Neural cell (in vitro differentiated cells): Measurements from ENCODE around the gene MTX1. TPM values are rescaled to one million over a fixed set of nuclear protein-coding genes. Genes with fewer than 3 reads are reported as not detected.
A peak's percentile ranks its signal among the peaks of the same experiment; 100 is the strongest.

Experiments
- H2AFZ ChIP-seq: fragments of 200-600, 300-800 bp; sonication (generic), shearing (Covaris generic); 2 replicates; pipeline ENCODE4 v1.6.0; 2014; ENCODE audit warnings: low read depth, mild to moderate bottlenecking, antibody characterized with exemption, low read length, moderate library complexity
- H3F3A ChIP-seq: fragments of 200-600 bp; shearing (Covaris generic); 2 replicates; pipeline ENCODE4 v1.6.1; 2016; ENCODE audit warnings: mild to moderate bottlenecking, moderate library complexity, mixed read lengths, antibody characterized with exemption, low read length; ENCODE audit not compliant: insufficient read depth, poor library complexity, severe bottlenecking
- H3K27ac ChIP-seq: fragments of 200-600, 300-800 bp; sonication (generic), shearing (Covaris generic); 2 replicates; pipeline ENCODE4 v1.5.1; 2014; ENCODE audit warnings: mild to moderate bottlenecking, low read length, moderate library complexity
- H3K27me3 ChIP-seq: fragments of 300-800, 200-600 bp; sonication (generic), shearing (Covaris generic); 2 replicates; pipeline ENCODE4 v1.6.0; 2014; ENCODE audit warnings: mild to moderate bottlenecking, low read depth, low read length, moderate library complexity; ENCODE audit not compliant: insufficient read depth
- H3K36me3 ChIP-seq: fragments of 300-800, 200-600 bp; sonication (generic), shearing (Covaris generic); 2 replicates; pipeline ENCODE4 v1.5.1; 2014; ENCODE audit warnings: mild to moderate bottlenecking, antibody characterized with exemption, low read length, moderate library complexity; ENCODE audit not compliant: insufficient read depth
- H3K4me2 ChIP-seq: fragments of 300-800, 200-600 bp; sonication (generic), shearing (Covaris generic); 2 replicates; pipeline ENCODE4 v1.6.0; 2014; ENCODE audit warnings: mild to moderate bottlenecking, low read length
- H3K4me3 ChIP-seq: fragments of 300-800, 200-600 bp; sonication (generic), shearing (Covaris generic); 2 replicates; pipeline ENCODE4 v1.5.1; 2014; ENCODE audit warnings: mild to moderate bottlenecking, low read length, moderate library complexity
- H3K79me2 ChIP-seq: fragments of 200-600 bp; shearing (Covaris generic); replicated peaks from 2 replicates; pipeline ENCODE4 v1.6.0; 2014; ENCODE audit warnings: mild to moderate bottlenecking, low read length, moderate library complexity; ENCODE audit not compliant: insufficient read depth
- H3K9ac ChIP-seq: fragments of 300-800, 200-600 bp; sonication (generic), shearing (Covaris generic); 2 replicates; pipeline ENCODE4 v1.6.1; 2016; ENCODE audit warnings: mild to moderate bottlenecking, low read length, mixed read lengths
- H3K9me2 ChIP-seq: fragments of 200-600 bp; shearing (Covaris generic); 2 replicates; pipeline ENCODE4 v1.6.1; 2016; ENCODE audit warnings: mild to moderate bottlenecking, low read length, mixed read lengths; ENCODE audit not compliant: insufficient read depth
- H3K9me3 ChIP-seq: fragments of 200-600, 300-800 bp; sonication (generic), shearing (Covaris generic); 2 replicates; pipeline ENCODE4 v1.6.1; 2016; ENCODE audit warnings: mild to moderate bottlenecking, mixed run types, low read length, moderate library complexity, mixed read lengths
- H4K20me1 ChIP-seq: fragments of 200-600 bp; shearing (Covaris generic); 2 replicates; pipeline ENCODE4 v1.6.1; 2016; ENCODE audit warnings: mild to moderate bottlenecking, mixed run types; ENCODE audit not compliant: insufficient read depth
- EP300 ChIP-seq: fragments of 450-650 bp; conservative IDR thresholded peaks from 2 replicates; pipeline ENCODE4 v1.6.1; 2014; ENCODE audit warnings: antibody characterized with exemption, mild to moderate bottlenecking, moderate library complexity; ENCODE audit not compliant: poor library complexity, severe bottlenecking
- EZH2 ChIP-seq: fragments of 200-600, 300-800 bp; shearing (Covaris generic), sonication (generic); IDR thresholded peaks from 2 replicates; pipeline ENCODE4 v1.6.1; 2014; ENCODE audit warnings: antibody characterized with exemption, low read length, borderline replicate concordance, mild to moderate bottlenecking; ENCODE audit not compliant: insufficient read depth, poor library complexity, severe bottlenecking
- MXI1 ChIP-seq: fragments of 450-650 bp; conservative IDR thresholded peaks from 2 replicates; pipeline ENCODE4 v1.6.1; 2014; ENCODE audit warnings: antibody characterized with exemption, mild to moderate bottlenecking; ENCODE audit not compliant: poor library complexity, severe bottlenecking
- POLR2AphosphoS5 ChIP-seq: IDR thresholded peaks from 2 replicates; pipeline ENCODE4 v1.6.1; 2012
- RAD21 ChIP-seq: fragments of 450-650 bp; conservative IDR thresholded peaks from 2 replicates; pipeline ENCODE4 v1.6.1; 2014; ENCODE audit warnings: antibody characterized with exemption, mild to moderate bottlenecking, moderate library complexity
- SMC3 ChIP-seq: fragments of 450-650 bp; conservative IDR thresholded peaks from 2 replicates; pipeline ENCODE4 v1.6.1; 2014; ENCODE audit warnings: antibody characterized with exemption, mild to moderate bottlenecking, moderate library complexity; ENCODE audit not compliant: poor library complexity
- TAF1 ChIP-seq: IDR thresholded peaks from 2 replicates; pipeline ENCODE4 v1.6.1; 2012; ENCODE audit warnings: low read depth
- polyA plus RNA-seq: library from polyadenylated mRNA; depleted of rRNA; stranded (reverse); fragments of >200 nt; gene quantifications from 2 replicates; pipeline ENCODE4 v1.2.3, GENCODE V29; 2014
- TF ChIP-seq, protein P1 (sequence below): IDR thresholded peaks from 2 replicates; pipeline ENCODE4 v1.6.1; 2012; ENCODE audit warnings: borderline replicate concordance
- TF ChIP-seq, protein P2 (sequence below): fragments of 450-650 bp; IDR thresholded peaks from 2 replicates; pipeline ENCODE4 v1.5.1; 2014; ENCODE audit warnings: antibody characterized with exemption, mild to moderate bottlenecking, moderate library complexity; ENCODE audit not compliant: poor library complexity, severe bottlenecking

Gene MTX1
- polyA plus RNA-seq, 1 donor from 2014 or later = 55.0 TPM

DNA sequence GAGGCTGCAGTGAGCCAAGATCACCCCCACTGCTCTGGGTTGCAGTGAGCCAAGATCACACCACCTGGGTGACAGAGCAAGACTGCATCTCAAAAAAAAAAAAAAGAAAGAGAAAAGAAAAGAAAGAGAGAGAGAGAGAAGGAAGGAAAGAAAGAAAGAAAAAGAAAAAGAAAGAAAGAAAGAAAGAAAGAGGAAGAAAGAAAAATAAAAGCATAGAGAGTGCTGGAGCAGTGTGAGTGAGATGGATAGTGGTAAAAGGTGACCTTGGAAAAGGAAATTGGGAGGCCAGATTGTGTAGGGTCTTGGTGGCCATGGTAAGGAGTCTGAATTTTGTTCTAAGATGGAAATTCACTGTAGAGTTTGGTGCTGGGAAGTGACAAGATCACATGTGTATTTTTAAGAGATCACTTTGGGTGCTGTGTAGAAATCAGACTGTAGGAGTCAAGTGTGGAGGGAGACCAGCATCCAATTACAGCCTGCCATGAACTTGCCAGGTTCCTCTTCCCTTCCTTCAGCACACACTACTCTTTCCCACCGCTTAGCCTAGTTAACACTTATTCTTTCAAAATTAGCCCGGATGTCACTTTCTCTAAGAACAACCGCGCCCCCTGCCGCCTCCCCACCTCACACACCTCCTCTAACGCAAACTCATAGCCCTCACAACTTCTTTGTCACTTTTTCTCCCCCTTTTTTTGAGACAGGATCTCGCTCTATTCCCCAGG lies 17.9 kb downstream of the MTX1 start:
- H3K79me2 ChIP-seq = peaks cover 11% of the 10 kb centered on the region
- H3K4me3 ChIP-seq = peak overlapping the region; percentile 92
- peaks cover 6% of the 10 kb centered on the region for H3F3A ChIP-seq
- H4K20me1 ChIP-seq = no peaks in the 10 kb centered on the region
- peak overlapping the region; percentile 83 for H3K4me2 ChIP-seq
- peak overlapping the region; percentile 88 for H3K9ac ChIP-seq
- H3K27me3 ChIP-seq = no peaks in the 10 kb centered on the region
- peak overlapping the region; percentile 81 for H2AFZ ChIP-seq
- TF ChIP-seq SMC3 (peak; percentile 58), RAD21 (peak; percentile 64), EZH2 (no peak), MXI1 (no peak), TAF1 (no peak), POLR2AphosphoS5 (no peak), EP300 (no peak)
- TF ChIP-seq, protein P1, sequence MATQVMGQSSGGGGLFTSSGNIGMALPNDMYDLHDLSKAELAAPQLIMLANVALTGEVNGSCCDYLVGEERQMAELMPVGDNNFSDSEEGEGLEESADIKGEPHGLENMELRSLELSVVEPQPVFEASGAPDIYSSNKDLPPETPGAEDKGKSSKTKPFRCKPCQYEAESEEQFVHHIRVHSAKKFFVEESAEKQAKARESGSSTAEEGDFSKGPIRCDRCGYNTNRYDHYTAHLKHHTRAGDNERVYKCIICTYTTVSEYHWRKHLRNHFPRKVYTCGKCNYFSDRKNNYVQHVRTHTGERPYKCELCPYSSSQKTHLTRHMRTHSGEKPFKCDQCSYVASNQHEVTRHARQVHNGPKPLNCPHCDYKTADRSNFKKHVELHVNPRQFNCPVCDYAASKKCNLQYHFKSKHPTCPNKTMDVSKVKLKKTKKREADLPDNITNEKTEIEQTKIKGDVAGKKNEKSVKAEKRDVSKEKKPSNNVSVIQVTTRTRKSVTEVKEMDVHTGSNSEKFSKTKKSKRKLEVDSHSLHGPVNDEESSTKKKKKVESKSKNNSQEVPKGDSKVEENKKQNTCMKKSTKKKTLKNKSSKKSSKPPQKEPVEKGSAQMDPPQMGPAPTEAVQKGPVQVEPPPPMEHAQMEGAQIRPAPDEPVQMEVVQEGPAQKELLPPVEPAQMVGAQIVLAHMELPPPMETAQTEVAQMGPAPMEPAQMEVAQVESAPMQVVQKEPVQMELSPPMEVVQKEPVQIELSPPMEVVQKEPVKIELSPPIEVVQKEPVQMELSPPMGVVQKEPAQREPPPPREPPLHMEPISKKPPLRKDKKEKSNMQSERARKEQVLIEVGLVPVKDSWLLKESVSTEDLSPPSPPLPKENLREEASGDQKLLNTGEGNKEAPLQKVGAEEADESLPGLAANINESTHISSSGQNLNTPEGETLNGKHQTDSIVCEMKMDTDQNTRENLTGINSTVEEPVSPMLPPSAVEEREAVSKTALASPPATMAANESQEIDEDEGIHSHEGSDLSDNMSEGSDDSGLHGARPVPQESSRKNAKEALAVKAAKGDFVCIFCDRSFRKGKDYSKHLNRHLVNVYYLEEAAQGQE = no peak
- TF ChIP-seq, protein P2, sequence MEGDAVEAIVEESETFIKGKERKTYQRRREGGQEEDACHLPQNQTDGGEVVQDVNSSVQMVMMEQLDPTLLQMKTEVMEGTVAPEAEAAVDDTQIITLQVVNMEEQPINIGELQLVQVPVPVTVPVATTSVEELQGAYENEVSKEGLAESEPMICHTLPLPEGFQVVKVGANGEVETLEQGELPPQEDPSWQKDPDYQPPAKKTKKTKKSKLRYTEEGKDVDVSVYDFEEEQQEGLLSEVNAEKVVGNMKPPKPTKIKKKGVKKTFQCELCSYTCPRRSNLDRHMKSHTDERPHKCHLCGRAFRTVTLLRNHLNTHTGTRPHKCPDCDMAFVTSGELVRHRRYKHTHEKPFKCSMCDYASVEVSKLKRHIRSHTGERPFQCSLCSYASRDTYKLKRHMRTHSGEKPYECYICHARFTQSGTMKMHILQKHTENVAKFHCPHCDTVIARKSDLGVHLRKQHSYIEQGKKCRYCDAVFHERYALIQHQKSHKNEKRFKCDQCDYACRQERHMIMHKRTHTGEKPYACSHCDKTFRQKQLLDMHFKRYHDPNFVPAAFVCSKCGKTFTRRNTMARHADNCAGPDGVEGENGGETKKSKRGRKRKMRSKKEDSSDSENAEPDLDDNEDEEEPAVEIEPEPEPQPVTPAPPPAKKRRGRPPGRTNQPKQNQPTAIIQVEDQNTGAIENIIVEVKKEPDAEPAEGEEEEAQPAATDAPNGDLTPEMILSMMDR = peak; percentile 75
- H3K36me3 ChIP-seq = no peaks in the 10 kb centered on the region
- H3K9me2 ChIP-seq = no peaks in the 10 kb centered on the region
- H3K27ac ChIP-seq = peak overlapping the region; percentile 97
- no peaks in the 10 kb centered on the region for H3K9me3 ChIP-seq

DNA sequence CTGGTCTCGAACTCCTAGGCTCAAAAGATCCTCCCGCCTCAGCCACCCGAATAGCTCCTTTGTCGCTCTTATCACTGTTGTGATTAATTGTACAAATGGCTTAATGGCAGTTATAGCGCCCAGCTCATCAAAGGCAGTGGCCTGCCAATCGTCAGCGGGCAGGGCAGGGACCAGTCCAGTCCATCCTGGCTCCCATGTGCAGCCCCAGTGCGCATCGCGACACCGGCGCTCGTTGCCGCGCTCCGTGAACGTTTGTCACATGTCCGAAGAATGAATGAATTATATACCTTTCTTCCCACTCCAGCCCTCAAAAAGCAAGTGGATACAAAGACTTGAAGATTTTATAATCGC lies 18.4 kb downstream of the MTX1 start:
- Histone ChIP-seq H3K4me3 (peak overlapping the region; percentile 92), H3K36me3 (no peaks in the 10 kb centered on the region), H2AFZ (peak overlapping the region; percentile 81), H3K9me3 (no peaks in the 10 kb centered on the region), H3K27me3 (no peaks in the 10 kb centered on the region), H3K9ac (peak overlapping the region; percentile 88), H3K27ac (peak overlapping the region; percentile 97), H4K20me1 (no peaks in the 10 kb centered on the region), H3K9me2 (no peaks in the 10 kb centered on the region), H3F3A (peaks cover 6% of the 10 kb centered on the region), H3K79me2 (peaks cover 11% of the 10 kb centered on the region), H3K4me2 (peak overlapping the region; percentile 83)
- TF ChIP-seq TAF1 (peak; percentile 47), POLR2AphosphoS5 (no peak), SMC3 (peak; percentile 39), MXI1 (peak; percentile 93), RAD21 (no peak)
- TF ChIP-seq, protein P1 = peak; percentile 74
- TF ChIP-seq, protein P2 = peak; percentile 52
